Transverse colon (tissue), 4 donors: ENCODE measurements around the gene CLN6. TPM values are rescaled to one million over a fixed set of nuclear protein-coding genes. Genes with fewer than 3 reads are reported as not detected.

Source experiments
- DNase-seq: peaks from one replicate; pipeline ENCODE4 v3.0.0-alpha.2; 2019
- H3K27ac ChIP-seq, 4 donors: fragments of 200-600 bp; sonication (generic); 2 replicates each; pipeline ENCODE4 v1.5.1; 2016 to 2018; ENCODE audit warnings: inconsistent platforms in 4 of 4
- H3K27me3 ChIP-seq: fragments of 200-600 bp; sonication (generic); 2 replicates; pipeline ENCODE4 v1.5.1; 2017; ENCODE audit warnings: inconsistent platforms
- H3K36me3 ChIP-seq, 4 donors: fragments of 200-600 bp; sonication (generic); 2 replicates each; pipeline ENCODE4 v1.5.1; 2017 to 2019; ENCODE audit warnings: inconsistent platforms in 4 of 4
- H3K4me1 ChIP-seq, 4 donors: fragments of 200-600 bp; sonication (generic); 2 replicates each; pipeline ENCODE4 v1.5.1; 2017 to 2020; ENCODE audit warnings: inconsistent platforms in 4 of 4
- H3K4me3 ChIP-seq, 4 donors: fragments of 200-600 bp; sonication (generic); 1 replicate in 1 of 4; 2 replicates in 3 of 4; pipeline versions ENCODE4 v1.5.1 to v1.6.1; 2017 to 2019; ENCODE audit warnings: inconsistent platforms in 4 of 4
- H3K9me3 ChIP-seq, 2 donors: fragments of 200-600 bp; sonication (generic); 2 replicates each; pipeline ENCODE4 v1.5.1; 2017 to 2019; ENCODE audit warnings: inconsistent platforms in 2 of 2
- EP300 ChIP-seq: sonication (generic); formaldehyde crosslinking; IDR thresholded peaks from one replicate; pipeline ENCODE4 v1.6.1; 2017; ENCODE audit warnings: antibody characterized with exemption, low read depth
- POLR2A ChIP-seq: fragments of 450-650 bp; IDR thresholded peaks from one replicate; pipeline ENCODE4 v1.6.1; 2016; ENCODE audit warnings: antibody characterized with exemption, mild to moderate bottlenecking, moderate library complexity
- POLR2AphosphoS5 ChIP-seq, 3 donors: sonication (generic); formaldehyde crosslinking; IDR thresholded peaks; one replicate each; pipeline ENCODE4 v1.6.1; 2016; ENCODE audit warnings: antibody characterized with exemption in 3 of 3
- WGBS, 2 donors: methylation state at CpG; one replicate each; pipeline ENCODE4 v1.1.5; 2018; ENCODE audit warnings: low coverage in 1 of 2; 5-methylcytosine and 5-hydroxymethylcytosine counted together
- in situ Hi-C, 4 donors: fragments of 200-750 bp; cut with MboI; loops; one replicate each; pipeline versions ENCODE4 v1.15.0 to v1.15.1; 2017; ENCODE audit warnings: low sequenced_read_pairs in 3 of 4, low pct_ligation_motif_present in 1 of 4, low pct_unique_long_range_greater_than_20kb in 1 of 4
- intact Hi-C: fragments of 100-400 bp; cut with DNase I; formaldehyde crosslinking; loops from one replicate; pipeline ENCODE4 v1.15.1; 2023; ENCODE audit warnings: low total_unique reads
- total RNA-seq, 4 donors: library from RNA; depleted of rRNA; stranded (reverse); fragments of >200 nt; gene quantifications; one replicate each; pipeline ENCODE4 v1.1.0, GENCODE V29; 2016
- TF ChIP-seq, protein P1 (sequence below), 5 experiments: fragments of 200-600 bp in 3 of 5; fragments of 450-650 bp in 2 of 5; sonication (generic) in 3 of 5; IDR thresholded peaks; 1 replicate in 2 of 5; 2 replicates in 3 of 5; pipeline ENCODE4 v1.5.1; 2016 to 2017; ENCODE audit warnings: antibody characterized with exemption in 5 of 5, inconsistent platforms in 3 of 5, mild to moderate bottlenecking in 2 of 5, moderate library complexity in 1 of 5

Gene CLN6
- total RNA-seq, 4 donors from 2014 or later = 13.8 to 28.1 (median 18.2) TPM

DNA sequence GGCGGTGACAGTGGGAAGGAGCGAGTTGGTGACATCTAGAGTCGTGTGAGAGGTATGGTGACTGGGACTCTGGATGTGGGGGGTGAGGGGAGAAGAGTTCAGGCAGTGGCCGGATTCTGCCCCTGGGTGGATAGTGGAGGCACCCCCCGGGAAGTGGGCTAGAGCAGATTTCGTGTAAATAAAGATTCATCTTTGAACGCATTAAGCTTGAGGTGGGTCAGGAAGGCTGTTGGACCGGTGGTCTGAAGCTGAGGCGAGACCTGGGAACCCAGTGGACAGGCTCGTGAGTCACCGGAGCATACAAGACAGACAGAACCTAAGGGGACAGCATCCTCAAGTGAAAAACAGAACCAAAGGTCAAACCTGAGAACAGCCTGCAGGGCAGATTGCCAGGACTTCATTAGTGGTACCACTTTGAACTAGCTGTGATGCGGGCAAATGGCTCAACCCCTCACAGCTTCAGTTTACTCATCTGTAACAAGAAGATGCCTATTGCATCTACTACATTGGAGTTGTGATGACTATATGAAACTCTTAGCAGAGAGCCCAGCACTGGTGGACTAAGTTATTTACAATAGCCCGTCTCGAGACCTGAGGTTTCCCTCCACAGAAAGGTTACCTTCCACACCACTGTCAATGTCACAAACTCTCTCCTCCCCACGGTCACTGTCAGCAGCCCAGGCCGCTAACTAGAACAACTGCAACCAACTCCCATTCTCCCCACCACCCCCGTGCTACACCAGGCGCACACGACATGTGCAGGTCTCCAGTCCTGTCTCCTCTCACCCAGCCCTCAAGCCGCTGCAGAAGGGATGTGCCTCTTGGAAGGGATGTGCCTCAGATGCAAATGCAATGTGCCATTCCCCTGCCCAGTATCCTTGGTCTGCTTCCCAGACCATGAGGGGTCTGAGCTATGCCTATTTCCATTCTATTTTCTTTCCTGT lies 901 bp upstream of the CLN6 start:
- DNase-seq = peak; percentile 30
- in situ Hi-C loops = loop anchor here in 1 of 4 donors (25.0 kb wide), 1 partner anchor 157 kb away; no protein-coding TSS in a partner anchor
- WGBS, 2 donors = 12 to 56% methylated on average over 5 to 20 of the region's 20 CpGs

DNA sequence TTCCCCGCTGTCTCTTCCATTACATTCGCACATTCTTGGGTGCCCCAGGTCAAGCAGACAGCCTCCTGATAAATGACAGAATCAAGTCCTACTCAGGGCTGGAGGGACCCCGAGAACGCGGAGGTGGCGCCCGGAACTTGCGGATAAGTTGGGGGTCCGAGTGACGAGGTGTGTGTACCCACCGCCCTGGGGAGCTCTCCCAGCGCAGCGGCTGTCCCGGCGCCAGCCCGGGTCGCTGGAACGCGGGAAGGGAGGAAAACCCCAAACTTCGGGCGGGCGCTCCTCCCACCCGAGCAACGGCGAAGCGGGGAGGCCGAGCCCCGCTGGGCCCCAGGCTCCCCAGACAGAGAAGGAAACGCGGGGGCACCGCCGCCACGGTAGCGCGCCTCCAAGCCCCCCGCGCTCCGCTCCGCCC lies 550 bp downstream of the CLN6 start:
- H3K36me3 ChIP-seq = no peaks in the 10 kb centered on the region
- DNase-seq = no peak
- H3K27me3 ChIP-seq = no peaks in the 10 kb centered on the region
- in situ Hi-C loops = loop anchor here in 1 of 4 donors (25.0 kb wide), 1 partner anchor 158 kb away; no protein-coding TSS in a partner anchor
- intact Hi-C loops = no loop called here
- WGBS, 2 donors = 0% methylated on average over 12 to 15 of the region's 39 CpGs
- H3K9me3 ChIP-seq = no peaks in the 10 kb centered on the region
- peak overlapping the region; percentile 91 to 93 (median 92) for H3K27ac ChIP-seq
- H3K4me1 ChIP-seq = peaks cover 7 to 38% (median 20%) of the 10 kb centered on the region in 4 donors
- peak overlapping the region; percentile 88 to 98 (median 91) for H3K4me3 ChIP-seq
- TF ChIP-seq, protein P1, sequence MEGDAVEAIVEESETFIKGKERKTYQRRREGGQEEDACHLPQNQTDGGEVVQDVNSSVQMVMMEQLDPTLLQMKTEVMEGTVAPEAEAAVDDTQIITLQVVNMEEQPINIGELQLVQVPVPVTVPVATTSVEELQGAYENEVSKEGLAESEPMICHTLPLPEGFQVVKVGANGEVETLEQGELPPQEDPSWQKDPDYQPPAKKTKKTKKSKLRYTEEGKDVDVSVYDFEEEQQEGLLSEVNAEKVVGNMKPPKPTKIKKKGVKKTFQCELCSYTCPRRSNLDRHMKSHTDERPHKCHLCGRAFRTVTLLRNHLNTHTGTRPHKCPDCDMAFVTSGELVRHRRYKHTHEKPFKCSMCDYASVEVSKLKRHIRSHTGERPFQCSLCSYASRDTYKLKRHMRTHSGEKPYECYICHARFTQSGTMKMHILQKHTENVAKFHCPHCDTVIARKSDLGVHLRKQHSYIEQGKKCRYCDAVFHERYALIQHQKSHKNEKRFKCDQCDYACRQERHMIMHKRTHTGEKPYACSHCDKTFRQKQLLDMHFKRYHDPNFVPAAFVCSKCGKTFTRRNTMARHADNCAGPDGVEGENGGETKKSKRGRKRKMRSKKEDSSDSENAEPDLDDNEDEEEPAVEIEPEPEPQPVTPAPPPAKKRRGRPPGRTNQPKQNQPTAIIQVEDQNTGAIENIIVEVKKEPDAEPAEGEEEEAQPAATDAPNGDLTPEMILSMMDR (IDR thresholded peaks at IDR 0.05) = no peak
- TF ChIP-seq POLR2A (no peak), EP300 (no peak), POLR2AphosphoS5 (IDR thresholded peaks at IDR 0.05) (no peak)

More for the DNA sequence above, 901 bp upstream of the CLN6 start:
- intact Hi-C loops = no loop called here
- H3K27me3 ChIP-seq = no peaks in the 10 kb centered on the region
- H3K27ac ChIP-seq = peak overlapping the region; percentile 91 to 93 (median 92)
- H3K9me3 ChIP-seq = no peaks in the 10 kb centered on the region
- peak overlapping the region; percentile 49 to 98 (median 90) for H3K4me3 ChIP-seq
- H3K4me1 ChIP-seq = peaks cover 7 to 43% (median 20%) of the 10 kb centered on the region in 4 donors
- TF ChIP-seq POLR2A = no peak
- TF ChIP-seq POLR2AphosphoS5 (IDR thresholded peaks at IDR 0.05) = no peak
- TF ChIP-seq, protein P1 (IDR thresholded peaks at IDR 0.05) = no peak
- TF ChIP-seq EP300 = no peak
- no peaks in the 10 kb centered on the region for H3K36me3 ChIP-seq

DNA sequence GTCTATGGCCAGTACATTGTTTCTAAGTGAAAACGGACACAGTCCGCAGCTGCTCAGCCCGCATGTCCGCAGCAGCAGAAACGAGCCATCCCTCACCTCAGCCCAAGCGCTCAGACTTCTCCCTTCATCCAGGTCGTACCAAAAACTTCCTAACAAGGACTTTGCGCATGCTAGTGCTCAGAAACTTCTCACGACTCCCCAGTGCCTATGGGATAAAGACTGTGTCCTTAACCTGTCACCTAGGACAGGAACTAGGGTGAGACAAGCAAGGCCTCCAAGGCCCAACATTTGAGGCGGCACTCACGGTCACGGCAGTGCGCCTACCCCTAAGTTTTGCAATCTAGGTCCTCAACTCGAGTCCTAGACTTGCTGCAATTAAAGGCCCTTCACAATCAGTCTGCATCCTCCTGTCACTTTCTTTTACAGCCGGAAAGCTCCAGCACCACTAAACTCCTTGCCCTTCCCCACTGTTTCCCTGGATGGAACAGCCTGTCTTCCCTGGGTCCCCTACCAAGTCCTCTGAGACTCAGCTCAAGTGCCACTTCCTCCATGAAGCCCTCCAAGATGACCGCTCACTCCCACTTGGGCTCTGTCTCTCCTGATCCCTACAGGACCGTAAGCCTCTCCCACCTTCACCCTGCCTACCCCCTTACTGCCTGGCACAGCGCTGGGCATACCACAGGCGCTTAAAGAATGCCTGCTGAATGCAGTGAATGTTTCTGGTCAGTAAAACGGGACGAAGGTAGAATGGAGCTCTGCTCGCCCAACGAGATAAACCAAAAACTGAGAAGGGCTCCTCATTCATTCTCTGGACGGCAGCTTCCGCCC lies 1.2 kb downstream of the CLN6 start:
- Histone ChIP-seq H3K27me3 (no peaks in the 10 kb centered on the region), H3K36me3 (no peaks in the 10 kb centered on the region), H3K27ac (peak overlapping the region; percentile 91 to 93 (median 92)), H3K4me1 (peaks cover 7 to 32% (median 20%) of the 10 kb centered on the region in 4 donors), H3K9me3 (no peaks in the 10 kb centered on the region), H3K4me3 (peak overlapping the region; percentile 88 to 98 (median 91))
- WGBS, 2 donors = 27% methylated on average over 25 of the region's 25 CpGs; no CpG with 5 or more reads in 1 of the 2 donors
- TF ChIP-seq, protein P1 (IDR thresholded peaks at IDR 0.05) = no peak
- no peak for TF ChIP-seq POLR2AphosphoS5 (IDR thresholded peaks at IDR 0.05)
- no peak for TF ChIP-seq POLR2A
- no peak for TF ChIP-seq EP300
- intact Hi-C loops (no loop called here), in situ Hi-C loops (loop anchor here in 1 of 4 donors (25.0 kb wide), 1 partner anchor 159 kb away; no protein-coding TSS in a partner anchor)
- DNase-seq = no peak
